Daoy (cell line): ENCODE data around the gene ANKS1B. TPM values are rescaled to one million over a fixed set of nuclear protein-coding genes. Genes with fewer than 3 reads are reported as not detected.
"Not testable (repeated sequence)": the region's sequence is repeated elsewhere in the genome, so short reads cannot be mapped to it uniquely, and the experiment has no call there.

Source experiments
- DNase-seq: peaks from one replicate; pipeline ENCODE4 v3.0.0-alpha.2; 2015; ENCODE audit warnings: low read depth
- total RNA-seq: library from RNA; depleted of rRNA; stranded (reverse); fragments of >200 nt; shearing (Covaris generic); gene quantifications from 2 replicates; pipeline ENCODE4 v1.2.3, GENCODE V29; 2014

ANKS1B gene
- total RNA-seq, 1 experiment from 2014 or later, result 36.8 TPM

- no peak for DNase-seq
Measured at GRCh38 chr12:99704458-99704857, 280.3 kb downstream of the ANKS1B start.

DNA sequence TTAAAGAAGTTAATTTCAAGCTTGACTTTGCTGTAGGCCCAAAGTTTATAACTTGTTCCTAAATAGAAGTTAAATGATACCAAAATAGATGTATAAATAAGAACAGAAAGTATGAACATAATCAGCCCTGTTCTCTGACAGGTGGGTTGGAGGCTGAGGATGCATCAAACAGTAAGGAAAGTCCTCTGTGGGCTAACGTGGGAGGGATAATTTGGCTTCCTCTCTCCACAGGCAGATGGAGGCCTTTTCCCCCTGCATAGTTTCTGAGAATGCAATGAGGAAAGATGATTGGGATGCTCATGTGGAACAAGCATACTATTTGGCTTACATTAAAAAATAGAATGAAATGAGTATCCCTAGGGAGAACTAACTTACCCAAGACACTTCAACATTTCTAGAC lies 280.7 kb downstream of the ANKS1B start:
- no peak for DNase-seq

GRCh38 chr12:99700032-99700431 lies 284.7 kb downstream of the ANKS1B start:
- DNase-seq, result no peak

DNA sequence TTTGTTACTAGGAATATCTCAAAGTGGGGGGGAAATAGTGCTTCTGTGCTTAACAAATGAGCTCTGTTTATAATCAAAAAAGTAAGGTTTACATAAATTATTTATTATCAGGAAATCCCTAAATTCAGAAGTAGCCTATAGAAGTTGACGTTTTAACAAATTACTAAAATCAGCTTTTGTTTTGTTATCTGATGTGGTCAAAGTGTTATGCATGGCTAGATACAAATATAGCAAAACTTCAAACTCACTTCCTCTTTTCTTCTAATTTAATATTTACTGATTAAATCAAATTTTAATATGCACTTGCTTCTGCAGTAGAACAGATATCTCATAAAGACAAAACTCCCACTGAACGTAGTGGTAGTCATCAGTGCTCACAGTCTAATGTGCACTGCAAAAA lies 289.7 kb downstream of the ANKS1B start:
- no peak for DNase-seq

- no peak for DNase-seq
Measured at GRCh38 chr12:99686142-99686541, 298.6 kb downstream of the ANKS1B start.

DNA sequence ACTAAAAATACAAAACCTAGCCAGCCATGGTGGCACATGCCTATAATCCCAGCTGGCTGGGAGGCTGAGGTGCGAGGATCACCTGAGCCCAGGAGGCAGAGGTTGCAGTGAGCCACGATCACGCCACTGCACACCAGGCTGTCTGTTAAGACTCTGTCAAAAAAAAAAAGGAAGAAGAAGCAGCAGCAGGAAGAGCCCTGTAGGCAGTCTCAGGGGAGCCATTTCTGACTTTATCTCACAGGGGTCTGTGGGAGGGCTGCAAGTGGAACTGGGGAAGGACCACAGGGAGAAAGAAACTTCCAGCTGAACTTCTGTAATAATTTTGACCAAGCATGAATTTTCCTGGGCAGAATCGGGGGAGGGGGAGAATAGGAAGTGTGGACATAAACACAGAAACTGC lies 304.5 kb downstream of the ANKS1B start:
- no peak for DNase-seq

DNA sequence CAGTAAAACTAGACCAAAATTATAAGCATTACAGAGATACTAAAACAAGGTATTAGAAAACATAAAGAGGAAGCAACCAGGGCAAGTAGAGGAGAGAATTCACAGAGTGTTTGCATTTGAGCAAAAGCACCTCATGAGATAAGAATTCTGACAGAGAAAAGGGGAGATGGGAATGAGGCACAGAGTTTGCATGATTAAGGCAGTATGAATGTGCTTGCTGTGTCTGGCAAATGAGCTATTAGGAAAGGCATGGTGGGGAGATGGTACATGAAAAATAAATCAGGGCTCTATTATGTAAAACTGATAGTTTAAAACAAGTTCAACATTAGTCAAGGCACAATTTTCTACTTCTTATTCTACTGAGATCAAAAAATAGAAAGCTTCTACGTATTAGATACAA lies 314.1 kb downstream of the ANKS1B start:
- no peak for DNase-seq

DNA sequence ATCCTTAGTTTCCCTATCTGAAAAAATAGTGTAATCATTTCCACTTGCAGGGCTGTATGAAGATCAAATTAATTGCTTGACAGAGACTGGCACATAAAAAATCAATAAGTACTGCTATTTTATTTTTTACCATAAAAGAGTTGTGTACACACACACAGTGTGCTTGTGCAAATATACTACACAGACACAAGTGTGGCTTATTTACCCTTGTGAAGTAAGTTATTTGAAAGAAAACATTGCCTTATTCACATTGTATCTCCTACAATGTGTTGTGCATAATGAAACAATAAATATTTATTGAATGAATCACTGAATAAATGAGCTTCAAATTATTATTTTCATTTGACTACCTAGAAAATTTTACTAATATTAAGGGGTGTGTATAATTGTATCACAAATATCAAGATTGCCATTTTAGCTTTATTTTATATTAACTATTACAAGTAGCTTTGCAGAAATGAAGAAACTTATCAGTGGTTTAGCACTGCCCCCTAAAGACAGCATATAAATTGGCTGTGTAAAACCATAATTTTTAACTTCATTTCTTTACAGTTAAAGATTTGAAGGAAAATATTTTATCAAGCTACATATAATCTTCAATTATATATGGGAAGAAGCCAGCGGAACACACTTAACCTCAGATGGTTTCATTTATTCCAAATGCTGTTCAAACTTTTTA lies 325.9 kb downstream of the ANKS1B start:
- no peak for DNase-seq

- no peak for DNase-seq
Measured at GRCh38 chr12:99649551-99649950, 335.2 kb downstream of the ANKS1B start.

DNA sequence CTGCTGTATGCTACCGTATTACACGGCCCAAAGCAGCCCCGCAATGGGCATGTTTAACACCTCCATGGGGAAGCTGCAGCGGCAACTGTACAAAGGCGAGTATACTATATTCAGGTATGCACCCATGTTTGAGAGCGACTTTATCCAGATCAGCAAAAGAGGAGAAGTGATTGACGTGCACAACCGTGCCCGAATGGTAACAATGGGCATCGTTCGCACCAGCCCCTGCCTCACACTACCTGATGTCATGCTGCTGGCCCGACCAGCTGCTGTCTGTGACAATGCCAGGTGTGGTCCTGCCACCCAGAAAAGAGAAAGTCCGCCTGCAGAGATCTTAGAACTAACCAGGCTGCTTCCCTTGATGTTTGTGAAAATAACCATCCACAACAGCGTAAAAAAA lies 336.6 kb downstream of the ANKS1B start:
- DNase-seq, result no peak

DNA sequence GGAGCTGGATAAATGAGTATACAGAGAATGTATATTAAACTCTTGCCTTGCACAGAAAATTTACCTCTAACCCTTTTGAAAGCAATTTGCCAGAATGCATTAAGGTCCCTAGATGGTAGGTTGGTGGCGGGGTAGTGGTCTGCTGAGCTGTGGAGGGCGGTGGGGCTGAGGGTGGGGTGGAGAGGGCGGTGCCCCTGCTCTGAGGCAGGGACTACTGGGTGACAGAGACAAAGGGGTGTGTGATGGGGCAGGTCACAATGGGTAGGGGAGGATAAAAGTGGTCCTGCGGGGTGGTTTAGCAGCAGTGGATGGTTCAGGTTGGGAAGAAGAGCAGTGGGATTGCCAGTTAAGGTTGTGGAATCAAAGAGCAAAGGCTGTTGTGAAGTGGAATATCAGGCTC lies 337.3 kb downstream of the ANKS1B start, which contains the start of gene GARIN6:
GARIN6 (plus strand) TSS at position 301 of the 400 bp plus-strand sequence. CDS start 422 bp downstream, outside the sequence.
- DNase-seq, result no peak

GRCh38 chr12:99644629-99645028 lies 340.1 kb downstream of the ANKS1B start:
- no peak for DNase-seq

- no peak for DNase-seq
Measured at GRCh38 chr12:99627459-99627858, 357.3 kb downstream of the ANKS1B start.

DNA sequence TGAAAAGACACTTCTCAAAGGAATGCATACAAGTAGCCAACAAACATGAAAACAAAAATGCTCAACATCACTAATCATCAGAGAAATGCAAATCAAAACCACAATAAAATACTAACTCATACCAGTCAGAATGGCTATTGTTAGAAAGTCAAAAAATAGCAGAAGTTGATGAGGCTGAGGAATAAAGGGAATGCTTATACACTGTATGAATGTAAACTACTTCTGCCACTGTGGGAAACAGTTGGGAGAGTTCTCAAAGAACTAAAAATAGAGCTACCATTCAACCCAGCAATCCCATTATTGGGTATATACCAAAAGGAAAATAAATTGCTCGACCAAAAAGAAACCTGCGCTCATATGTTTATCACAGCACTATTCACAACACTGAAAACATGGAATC lies 360.1 kb downstream of the ANKS1B start:
- DNase-seq, result not testable (repeated sequence)

DNA sequence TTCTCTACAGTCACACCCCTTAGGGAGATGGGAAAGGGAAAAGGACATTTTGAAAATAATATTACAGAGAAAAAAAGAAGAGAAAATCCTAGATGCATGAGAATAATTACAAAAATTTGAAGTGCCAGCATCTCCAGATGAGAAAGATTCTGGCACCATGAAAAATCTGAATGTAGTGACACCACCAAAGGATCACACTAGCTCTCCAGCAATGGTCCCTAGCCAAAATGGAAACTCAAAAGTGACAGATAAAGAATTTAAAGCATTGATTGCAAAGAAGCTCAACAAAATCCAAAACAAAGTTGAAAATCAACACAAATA lies 364.6 kb downstream of the ANKS1B start:
- DNase-seq, result no peak

DNA sequence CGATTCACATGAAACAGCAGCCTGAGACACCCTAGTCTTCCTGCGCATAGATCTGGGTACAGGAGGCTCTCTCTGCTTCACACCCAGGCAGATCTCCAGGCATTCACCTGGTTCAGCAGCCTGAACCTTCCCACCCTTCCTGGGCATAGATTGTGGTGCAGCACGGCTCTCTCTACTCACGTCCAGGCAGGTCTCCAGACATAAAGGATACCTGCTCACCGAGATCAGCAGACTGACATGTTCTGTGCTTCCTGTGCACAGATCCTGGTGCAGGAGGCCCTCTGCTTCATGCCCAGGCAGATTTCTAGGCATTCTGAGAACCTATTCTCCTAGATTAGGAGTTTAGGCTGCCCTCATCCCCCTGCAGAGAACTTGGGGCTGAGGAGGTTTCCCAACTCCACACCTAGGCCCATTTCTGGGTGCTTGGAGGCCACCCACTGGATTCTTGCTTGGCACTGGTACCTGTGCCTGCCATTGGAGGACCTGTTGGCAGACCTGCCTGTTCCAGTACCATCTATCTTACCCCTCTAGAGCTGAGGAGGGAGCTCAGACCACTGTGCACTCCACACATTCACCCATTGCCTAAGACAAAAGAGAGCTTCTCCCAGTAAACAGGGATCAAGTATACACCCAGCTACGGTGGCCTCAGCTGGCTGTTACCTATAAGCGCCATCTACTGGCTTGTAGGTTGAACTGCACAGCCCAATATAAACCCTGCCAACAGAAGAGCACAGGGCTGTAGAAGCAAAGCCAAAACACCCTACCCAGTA lies 365.2 kb downstream of the ANKS1B start:
- DNase-seq, result no peak

GRCh38 chr12:99618657-99619056 lies 366.1 kb downstream of the ANKS1B start:
- no peak for DNase-seq

GRCh38 chr12:99611599-99611998 lies 373.1 kb downstream of the ANKS1B start:
- DNase-seq, result no peak

GRCh38 chr12:99611117-99611516 lies 373.6 kb downstream of the ANKS1B start:
- no peak for DNase-seq

DNA sequence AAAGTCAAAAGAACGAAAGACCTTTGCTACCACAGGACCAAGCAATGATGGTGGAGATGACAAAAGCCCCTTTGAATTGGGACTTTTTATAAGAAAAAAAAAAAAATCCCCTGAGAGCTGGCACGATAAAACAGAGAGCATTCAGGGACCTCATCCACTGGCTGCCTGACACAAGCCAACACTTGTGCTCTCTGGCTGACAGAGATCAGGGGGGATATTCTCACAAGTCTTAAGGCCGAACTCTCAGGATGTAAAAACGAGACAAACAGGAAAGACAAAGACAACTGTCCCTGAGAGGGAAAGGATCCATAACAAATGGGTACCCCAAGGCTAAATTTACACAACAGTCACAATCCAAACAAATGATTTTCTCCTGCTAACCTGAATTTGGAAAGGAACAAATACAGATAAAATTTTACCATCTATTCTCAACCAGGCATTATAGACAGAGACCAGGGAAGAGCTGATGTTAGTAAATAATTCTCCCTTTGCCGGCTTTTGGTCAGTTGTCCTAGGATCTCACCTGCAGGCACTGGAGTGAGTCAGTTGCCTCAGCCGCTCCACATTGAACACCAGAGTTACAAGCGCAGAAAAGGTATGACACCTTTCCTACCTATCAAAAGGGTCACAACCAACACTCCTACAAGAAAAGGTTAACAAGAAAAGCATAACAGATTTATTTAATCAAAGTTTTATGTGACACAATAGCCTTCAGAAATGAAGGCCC lies 375.1 kb downstream of the ANKS1B start:
- no peak for DNase-seq

DNA sequence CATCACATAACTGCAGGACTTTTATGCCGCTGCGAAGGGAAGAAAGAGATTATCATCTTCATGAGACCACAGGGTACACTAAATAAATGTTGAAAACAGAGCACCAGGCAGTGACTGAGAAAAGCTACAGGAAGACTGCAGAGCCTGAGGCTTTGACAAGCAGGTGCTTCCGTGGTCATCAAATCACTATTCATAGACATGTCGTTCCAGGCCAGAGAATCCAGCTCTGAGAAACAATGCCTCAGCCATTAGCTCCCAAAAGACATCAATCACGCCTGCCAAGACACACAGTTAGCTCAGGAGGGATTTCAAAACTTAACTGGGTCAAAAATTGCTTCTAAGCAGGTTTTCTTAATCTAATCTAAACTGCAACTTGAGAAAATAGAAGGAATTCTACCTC lies 384.3 kb downstream of the ANKS1B start:
- DNase-seq, result no peak

GRCh38 chr12:99598785-99599184 lies 386.0 kb downstream of the ANKS1B start:
- no peak for DNase-seq

- DNase-seq, result no peak
Measured at GRCh38 chr12:99596762-99597161, 388.0 kb downstream of the ANKS1B start.
